PC-9 (cell line): ENCODE data around the gene DNMT3B. TPM values are rescaled to one million over a fixed set of nuclear protein-coding genes. Genes with fewer than 3 reads are reported as not detected.

Source experiments
- BruUV-seq: library from RNA; stranded (reverse); fragments of 400-500 nt; replicated peaks from 2 replicates; lab custom pipeline; 2021; lab: Mats Ljungman, UMichigan
- CTCF ChIA-PET: fragments of 300-600 bp; sonication (Branson Sonifier 250); formaldehyde crosslinking; loops from one replicate; lab custom pipeline; 2022; ENCODE audit warnings: antibody characterized with exemption; lab: Charles Lee
- POLR2A ChIA-PET: fragments of 300-600 bp; sonication (Branson Sonifier 250); formaldehyde crosslinking; loops from one replicate; lab custom pipeline; 2022; ENCODE audit warnings: antibody characterized with exemption; ENCODE audit not compliant: unreplicated experiment; lab: Charles Lee
- DNase-seq, 2 experiments: peaks; one replicate each; pipeline versions ENCODE4 v3.0.0 to v3.0.0-alpha.2; 2015 to 2022; ENCODE audit warnings: mixed read lengths in 1 of 2
- H2AFZ ChIP-seq: fragments of 200-600 bp; sonication (generic); 2 replicates; pipeline ENCODE4 v1.8.1; 2017; ENCODE audit warnings: antibody characterized with exemption
- H3F3A ChIP-seq: fragments of 200-600 bp; sonication (generic); 2 replicates; pipeline ENCODE4 v1.8.1; 2017; ENCODE audit warnings: antibody characterized with exemption, mild to moderate bottlenecking, low read depth; ENCODE audit not compliant: insufficient read depth
- H3K27ac ChIP-seq: fragments of 200-600 bp; sonication (generic); 2 replicates; pipeline ENCODE4 v1.6.1; 2016; ENCODE audit warnings: mixed run types
- H3K27me3 ChIP-seq: fragments of 200-600 bp; sonication (generic); 2 replicates; pipeline ENCODE4 v1.6.1; 2016; ENCODE audit warnings: low read depth, mixed run types; ENCODE audit not compliant: insufficient read depth
- H3K36me3 ChIP-seq: fragments of 200-600 bp; sonication (generic); 2 replicates; pipeline ENCODE4 v1.6.1; 2016; ENCODE audit warnings: low read depth, mixed run types
- H3K4me1 ChIP-seq: fragments of 200-600 bp; sonication (generic); replicated peaks from 2 replicates; pipeline ENCODE4 v1.6.1; 2016; ENCODE audit warnings: mixed run types; ENCODE audit not compliant: insufficient read depth
- H3K4me2 ChIP-seq: fragments of 200-600 bp; sonication (generic); 2 replicates; pipeline ENCODE4 v1.6.1; 2017; ENCODE audit warnings: mixed run types
- H3K4me3 ChIP-seq: fragments of 200-600 bp; sonication (generic); 2 replicates; pipeline ENCODE4 v1.6.1; 2016; ENCODE audit warnings: mixed run types
- H3K79me2 ChIP-seq: fragments of 200-600 bp; sonication (generic); 2 replicates; pipeline ENCODE4 v1.6.1; 2017; ENCODE audit warnings: low read depth, mixed run types
- H3K9me2 ChIP-seq: fragments of 200-600 bp; sonication (generic); 2 replicates; pipeline ENCODE4 v1.8.1; 2017; ENCODE audit warnings: mild to moderate bottlenecking; ENCODE audit not compliant: insufficient read depth
- H3K9me3 ChIP-seq: fragments of 200-600 bp; sonication (generic); 2 replicates; pipeline ENCODE4 v1.8.1; 2016; ENCODE audit warnings: low read depth; ENCODE audit not compliant: insufficient read depth
- H4K20me1 ChIP-seq: fragments of 200-600 bp; sonication (generic); 2 replicates; pipeline ENCODE4 v1.8.1; 2017; ENCODE audit not compliant: insufficient read depth
- CTCF ChIP-seq: fragments of 200-600 bp; sonication (generic); conservative IDR thresholded peaks from 2 replicates; pipeline ENCODE4 v1.6.1; 2017; ENCODE audit warnings: mixed run types, antibody characterized with exemption, mild to moderate bottlenecking, moderate library complexity
- EZH2 ChIP-seq: fragments of 200-600 bp; sonication (generic); IDR thresholded peaks from 2 replicates; pipeline ENCODE4 v1.8.0; 2017; ENCODE audit warnings: antibody characterized with exemption, low read depth
- intact Hi-C: fragments of 100-400 bp; cut with micrococcal nuclease; formaldehyde crosslinking; loops from one replicate; pipeline ENCODE4 v1.10.0; 2022; ENCODE audit not compliant: unreplicated experiment
- total RNA-seq: library from RNA; stranded (reverse); gene quantifications from 2 replicates; pipeline ENCODE4 v1.2.3, GENCODE V29; 2021

Gene DNMT3B
- total RNA-seq, 1 experiment from 2014 or later = 8.0 TPM

GRCh38 chr20:32841174-32841573 lies 79.0 kb downstream of the DNMT3B start:
- POLR2A ChIA-PET = no interaction called here
- H3K79me2 ChIP-seq = peaks cover 10% of the 10 kb centered on the region
- TF ChIP-seq EZH2 (no peak), CTCF (no peak)

GRCh38 chr20:32841632-32842031 lies 79.4 kb downstream of the DNMT3B start:
- H2AFZ ChIP-seq = no peak overlapping the region
- H3K4me2 ChIP-seq = no peak overlapping the region
- H3K27me3 ChIP-seq = no peaks in the 10 kb centered on the region
- peaks cover 49% of the 10 kb centered on the region for H4K20me1 ChIP-seq
- DNase-seq = no peak
- H3F3A ChIP-seq = no peaks in the 10 kb centered on the region
- no peaks in the 10 kb centered on the region for H3K9me3 ChIP-seq
- H3K36me3 ChIP-seq = peaks cover 26% of the 10 kb centered on the region
- no peak overlapping the region for H3K27ac ChIP-seq
- POLR2A ChIA-PET = no interaction called here
- TF ChIP-seq EZH2 (no peak), CTCF (no peak)
- CTCF ChIA-PET = no interaction called here
- intact Hi-C loops = no loop called here
- no TSS peak for BruUV-seq
- peaks cover 12% of the 10 kb centered on the region for H3K79me2 ChIP-seq
- no peak overlapping the region for H3K4me3 ChIP-seq
- H3K4me1 ChIP-seq = no peaks in the 10 kb centered on the region
- no peaks in the 10 kb centered on the region for H3K9me2 ChIP-seq

More at GRCh38 chr20:32841174-32841573, 79.0 kb downstream of the DNMT3B start:
- Histone ChIP-seq H3K27me3 (no peaks in the 10 kb centered on the region), H3K4me2 (no peak overlapping the region), H3K9me2 (no peaks in the 10 kb centered on the region), H2AFZ (no peak overlapping the region), H3K36me3 (peaks cover 28% of the 10 kb centered on the region), H3K27ac (no peak overlapping the region), H3F3A (no peaks in the 10 kb centered on the region), H3K4me1 (no peaks in the 10 kb centered on the region), H3K4me3 (no peak overlapping the region), H3K9me3 (no peaks in the 10 kb centered on the region), H4K20me1 (peaks cover 53% of the 10 kb centered on the region)
- CTCF ChIA-PET = no interaction called here
- intact Hi-C loops = no loop called here
- DNase-seq = no peak
- no TSS peak for BruUV-seq

- no peak for TF ChIP-seq EZH2
- TF ChIP-seq CTCF = no peak
- DNase-seq = no peak
- peaks cover 12% of the 10 kb centered on the region for H3K79me2 ChIP-seq
- H2AFZ ChIP-seq = no peak overlapping the region
- H3K27ac ChIP-seq = no peak overlapping the region
- BruUV-seq = no TSS peak
- peaks cover 22% of the 10 kb centered on the region for H3K36me3 ChIP-seq
- POLR2A ChIA-PET = no interaction called here
- H3K27me3 ChIP-seq = no peaks in the 10 kb centered on the region
- H3K4me3 ChIP-seq = no peak overlapping the region
- no peaks in the 10 kb centered on the region for H3K4me1 ChIP-seq
- no peaks in the 10 kb centered on the region for H3F3A ChIP-seq
- H4K20me1 ChIP-seq = peaks cover 52% of the 10 kb centered on the region
- H3K4me2 ChIP-seq = no peak overlapping the region
- no peaks in the 10 kb centered on the region for H3K9me3 ChIP-seq
- CTCF ChIA-PET = no interaction called here
- no peaks in the 10 kb centered on the region for H3K9me2 ChIP-seq
- intact Hi-C loops = no loop called here
These were observed 80.7 kb downstream of the DNMT3B start for GRCh38 chr20:32842688-32843524.
